NCI-H1092 treated with DMSO at 0.1 percent for 48 hours (cell line): ENCODE results near the gene HSD3B2.

Experiments used
- DNase-seq: peaks from one replicate; lab custom pipeline; 2025; lab: John Stamatoyannopoulos, UW

Gene HSD3B2

GRCh38 chr1:119462964-119463363 lies 48.0 kb downstream of the HSD3B2 start:
- DNase-seq = no peak

GRCh38 chr1:119463569-119463968 lies 48.6 kb downstream of the HSD3B2 start:
- DNase-seq = no peak

- no peak for DNase-seq
These were observed 51.5 kb downstream of the HSD3B2 start for GRCh38 chr1:119466445-119466844.

- no peak for DNase-seq
These were observed 52.3 kb downstream of the HSD3B2 start for GRCh38 chr1:119467219-119467618.

GRCh38 chr1:119467857-119468668 lies 53.1 kb downstream of the HSD3B2 start:
- DNase-seq = peak; percentile 4

- no peak for DNase-seq
These were observed 54.8 kb downstream of the HSD3B2 start for GRCh38 chr1:119469741-119470140.

- DNase-seq = no peak
These were observed 55.4 kb downstream of the HSD3B2 start for GRCh38 chr1:119470377-119470776.

GRCh38 chr1:119470958-119471357 lies 56.0 kb downstream of the HSD3B2 start:
- DNase-seq = no peak

- DNase-seq = no peak
These were observed 56.6 kb downstream of the HSD3B2 start for GRCh38 chr1:119471566-119471965.

- DNase-seq = no peak
These were observed 57.3 kb downstream of the HSD3B2 start for GRCh38 chr1:119472080-119472818.
